ENCODE measurements around the gene SCART1.

- TF ChIP-seq CTCF (IDR thresholded peaks at IDR 0.05) (no peak), POLR2A (IDR thresholded peaks at IDR 0.05) (no peak), EP300 (IDR thresholded peaks at IDR 0.05) (no peak)
These were observed 10.9 kb downstream of the SCART1 start for GRCh38 chr10:133464582-133465031.
